Fibroblast of mammary gland (primary cell): Measurements from ENCODE around the gene UBE2U.
A peak's percentile ranks its signal among the peaks of the same experiment; 100 is the strongest.

Experiments used
- DNase-seq: peaks from one replicate; pipeline ENCODE4 v3.0.0-alpha.2; 2010; ENCODE audit warnings: low read depth
- H3K4me3 ChIP-seq: 2 replicates; pipeline ENCODE4 v1.5.1; 2011; ENCODE audit warnings: low read depth, mild to moderate bottlenecking, low read length, moderate library complexity; ENCODE audit not compliant: control insufficient read depth
- TF ChIP-seq, protein P1 (sequence below): conservative IDR thresholded peaks from 2 replicates; pipeline ENCODE4 v1.5.1; 2011; ENCODE audit warnings: low read depth, low read length, inconsistent platforms; ENCODE audit not compliant: control insufficient read depth, insufficient read depth

UBE2U gene

DNA sequence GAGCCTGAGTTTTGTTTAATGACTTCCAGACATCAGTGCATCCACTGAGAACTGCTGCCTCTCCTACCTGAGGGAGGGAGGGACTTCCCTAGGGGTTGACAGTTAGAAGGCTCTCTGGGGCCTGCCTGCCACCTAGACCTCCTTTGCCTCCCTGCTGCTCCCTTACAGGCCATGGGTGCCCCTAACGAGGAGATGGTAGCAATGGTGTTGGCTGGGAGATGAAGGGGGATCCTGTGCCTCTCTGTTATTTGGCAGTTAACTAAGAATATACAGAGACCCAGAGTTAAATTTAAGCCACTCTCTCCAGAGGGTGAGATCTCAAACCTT is 66.1 kb downstream of the UBE2U start:
- DNase-seq: no peak
- no peak overlapping the region for H3K4me3 ChIP-seq
- TF ChIP-seq, protein P1, sequence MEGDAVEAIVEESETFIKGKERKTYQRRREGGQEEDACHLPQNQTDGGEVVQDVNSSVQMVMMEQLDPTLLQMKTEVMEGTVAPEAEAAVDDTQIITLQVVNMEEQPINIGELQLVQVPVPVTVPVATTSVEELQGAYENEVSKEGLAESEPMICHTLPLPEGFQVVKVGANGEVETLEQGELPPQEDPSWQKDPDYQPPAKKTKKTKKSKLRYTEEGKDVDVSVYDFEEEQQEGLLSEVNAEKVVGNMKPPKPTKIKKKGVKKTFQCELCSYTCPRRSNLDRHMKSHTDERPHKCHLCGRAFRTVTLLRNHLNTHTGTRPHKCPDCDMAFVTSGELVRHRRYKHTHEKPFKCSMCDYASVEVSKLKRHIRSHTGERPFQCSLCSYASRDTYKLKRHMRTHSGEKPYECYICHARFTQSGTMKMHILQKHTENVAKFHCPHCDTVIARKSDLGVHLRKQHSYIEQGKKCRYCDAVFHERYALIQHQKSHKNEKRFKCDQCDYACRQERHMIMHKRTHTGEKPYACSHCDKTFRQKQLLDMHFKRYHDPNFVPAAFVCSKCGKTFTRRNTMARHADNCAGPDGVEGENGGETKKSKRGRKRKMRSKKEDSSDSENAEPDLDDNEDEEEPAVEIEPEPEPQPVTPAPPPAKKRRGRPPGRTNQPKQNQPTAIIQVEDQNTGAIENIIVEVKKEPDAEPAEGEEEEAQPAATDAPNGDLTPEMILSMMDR: no peak

DNA sequence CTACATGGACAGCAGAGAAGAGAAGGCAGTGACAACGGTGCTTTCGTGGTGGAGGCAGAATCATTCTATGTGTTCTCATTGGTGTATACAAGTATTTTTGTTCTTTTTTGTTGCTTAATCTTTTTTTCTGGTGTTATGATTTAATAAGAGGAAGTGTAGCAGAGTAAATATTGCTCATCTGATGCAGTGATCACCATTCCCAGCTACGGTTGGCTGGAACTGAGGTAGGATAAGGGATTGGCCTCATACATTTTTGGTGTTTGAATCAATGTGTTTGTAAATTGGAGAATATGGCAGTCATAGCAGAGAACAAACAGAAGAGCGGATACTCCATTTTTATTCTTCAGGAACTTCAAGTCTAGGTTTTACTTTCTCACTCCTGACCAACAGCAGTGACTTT is 76.6 kb downstream of the UBE2U start:
- no peak overlapping the region for H3K4me3 ChIP-seq
- TF ChIP-seq, protein P1: no peak
- DNase-seq: no peak

DNA sequence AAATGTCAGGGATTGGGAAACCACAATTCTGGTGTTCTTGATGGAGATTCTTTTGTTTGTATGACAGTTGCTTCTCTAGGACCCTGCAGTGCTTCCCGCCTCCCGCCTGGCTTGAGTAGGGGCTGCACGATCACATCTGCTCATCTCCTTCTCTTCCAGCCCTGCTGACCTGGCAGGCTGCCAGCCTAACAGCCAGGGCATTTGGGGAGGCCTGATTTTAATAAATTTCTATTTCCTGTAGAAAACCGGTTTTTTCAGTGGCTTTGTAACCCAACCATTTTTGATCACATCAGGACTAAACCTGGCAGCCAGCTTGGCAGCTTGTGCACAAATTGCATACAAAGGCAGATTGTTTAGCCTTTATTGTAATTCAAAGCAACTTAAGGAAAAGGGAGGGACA is 78.9 kb downstream of the UBE2U start:
- H3K4me3 ChIP-seq: no peak overlapping the region
- TF ChIP-seq, protein P1: no peak
- DNase-seq: no peak

DNA sequence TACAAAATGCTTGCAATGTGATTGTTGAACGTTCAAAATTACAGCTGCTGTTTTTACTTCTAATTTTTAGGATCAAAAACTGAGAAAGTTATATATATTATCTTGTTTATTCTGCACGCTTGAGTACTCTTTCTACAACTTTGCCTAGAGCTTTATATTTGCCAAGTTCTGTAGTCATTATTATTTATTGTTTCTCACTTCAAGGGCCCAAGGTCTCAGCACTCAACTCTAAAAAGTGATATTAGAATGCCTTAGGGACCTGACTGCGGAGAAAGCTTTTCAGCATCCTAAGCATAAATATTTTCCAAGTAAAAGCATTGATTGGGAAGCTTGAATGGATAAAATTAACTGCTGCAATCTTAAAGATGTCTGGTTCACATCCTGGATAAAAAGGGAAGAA is 83.6 kb downstream of the UBE2U start:
- no peak for DNase-seq
- TF ChIP-seq, protein P1: no peak
- H3K4me3 ChIP-seq: no peak overlapping the region

DNA sequence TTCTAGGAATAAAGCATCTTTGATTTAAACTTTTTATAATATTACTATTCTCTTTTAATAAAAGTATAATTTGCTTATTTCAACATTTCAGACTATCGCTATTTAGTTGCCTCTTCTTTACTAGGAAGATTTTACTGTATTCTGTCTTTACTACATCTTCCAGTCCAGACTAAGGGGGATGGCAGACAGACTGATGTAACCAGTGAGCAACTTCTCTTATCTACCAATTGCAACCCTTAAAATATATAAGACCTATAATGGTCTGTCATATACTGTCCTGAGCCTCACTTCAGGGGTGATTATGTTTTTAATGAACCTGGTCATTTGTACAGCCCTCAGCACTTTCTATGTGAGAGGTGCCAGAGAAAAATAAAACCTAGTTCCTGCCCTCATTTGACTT is 87.0 kb downstream of the UBE2U start:
- DNase-seq: no peak
- TF ChIP-seq, protein P1: no peak
- no peak overlapping the region for H3K4me3 ChIP-seq

DNA sequence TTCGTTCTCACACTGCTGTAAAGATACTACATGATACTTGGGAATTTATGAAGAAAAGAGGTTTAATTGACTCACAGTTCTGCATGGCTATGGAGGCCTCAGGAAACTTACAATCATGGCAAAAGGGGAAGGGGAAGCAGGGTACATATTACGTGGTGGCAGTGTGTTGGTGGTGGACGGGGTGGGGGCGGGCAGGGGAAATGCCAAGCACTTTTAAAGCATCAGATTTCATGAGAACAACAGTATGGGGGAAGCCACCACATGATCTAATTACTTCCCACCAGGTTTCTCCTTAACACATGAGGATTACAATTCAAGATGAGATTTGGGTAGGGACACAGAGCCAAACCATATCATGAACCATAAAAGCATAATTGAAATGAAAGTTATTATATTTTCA is 88.5 kb downstream of the UBE2U start:
- TF ChIP-seq, protein P1: no peak
- DNase-seq: no peak
- H3K4me3 ChIP-seq: no peak overlapping the region

DNA sequence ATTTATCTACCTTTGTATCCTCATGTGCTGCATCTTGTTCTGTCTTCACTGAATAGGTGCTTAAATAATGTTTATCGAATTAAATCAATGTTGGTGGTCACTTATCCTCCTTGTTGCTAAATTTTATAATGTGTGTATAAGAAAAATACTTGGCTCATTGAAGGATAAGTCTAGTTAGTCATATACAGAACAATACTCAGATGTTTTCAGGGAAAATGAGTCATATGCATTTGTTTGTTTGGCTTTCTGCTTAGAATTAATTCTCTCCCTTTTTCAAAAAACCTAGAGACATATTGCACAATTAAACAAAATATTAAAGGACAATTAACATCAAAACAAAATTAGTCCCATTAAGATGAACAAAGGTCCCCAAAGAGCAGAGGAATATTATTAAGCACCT is 89.0 kb downstream of the UBE2U start:
- H3K4me3 ChIP-seq: no peak overlapping the region
- TF ChIP-seq, protein P1: no peak
- peak; percentile 60 for DNase-seq
